GM21381 (cell line): ENCODE results near the gene PIK3CB.
"Not testable (repeated sequence)": the region's sequence is repeated elsewhere in the genome, so short reads cannot be mapped to it uniquely, and the experiment has no call there.

Source experiments
- ATAC-seq: cut with Tn5 transposase; IDR thresholded peaks from one replicate; pipeline ENCODE4 v1.9.1; 2021; ENCODE audit warnings: mild to moderate bottlenecking, moderate library complexity; ENCODE audit not compliant: unreplicated experiment

PIK3CB gene

DNA sequence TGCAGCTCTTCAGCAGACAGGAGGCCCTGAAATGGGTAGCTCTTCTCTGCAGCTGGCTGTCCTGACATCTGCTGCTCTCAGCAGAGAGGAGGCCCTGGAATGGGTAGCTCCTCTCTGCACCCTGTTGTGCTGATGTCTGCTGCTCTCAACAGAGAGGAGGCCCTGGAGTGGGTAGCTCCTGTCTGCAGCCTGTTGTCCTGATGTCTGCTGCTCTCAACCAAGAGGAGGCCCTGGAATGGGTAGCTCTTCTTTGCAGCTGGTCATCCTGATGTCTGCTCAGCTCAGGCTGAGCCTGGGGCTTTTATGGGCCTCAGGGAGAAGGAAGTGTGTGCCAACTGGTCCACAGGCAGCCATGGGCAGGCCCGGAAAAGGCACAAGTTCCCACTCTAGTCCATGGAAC, 66.6 kb downstream of the PIK3CB start:
- ATAC-seq = no peak

DNA sequence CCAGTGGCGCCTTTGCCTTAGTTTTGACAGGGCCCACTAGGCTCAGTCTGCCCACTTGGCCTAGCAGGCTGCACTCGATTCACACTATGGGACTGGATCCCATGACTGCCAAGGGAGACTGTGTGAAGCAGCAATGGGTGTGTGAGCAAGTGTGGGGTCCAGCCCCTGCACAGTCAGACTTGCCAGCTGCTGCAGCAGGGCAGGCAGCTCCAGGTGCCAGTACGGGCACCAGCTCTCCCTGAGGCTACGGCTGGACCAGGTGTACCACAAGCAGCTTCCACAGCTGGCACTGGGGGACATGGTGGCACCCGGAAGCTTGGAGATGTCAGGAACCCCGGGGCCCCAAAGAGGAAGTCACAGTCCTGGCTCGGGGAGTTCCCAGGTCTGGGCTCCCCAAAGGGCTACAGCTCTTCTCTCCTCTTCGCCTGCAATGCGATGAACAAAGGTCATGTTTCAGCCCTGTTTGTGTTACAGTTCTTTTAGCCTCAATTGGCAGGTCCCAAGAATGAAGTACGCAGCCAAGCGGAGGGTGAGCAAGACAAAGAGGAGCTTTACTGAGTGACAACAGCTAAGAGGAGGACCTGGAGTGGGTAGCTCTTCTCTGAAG, 67.1 kb downstream of the PIK3CB start:
- ATAC-seq = no peak

DNA sequence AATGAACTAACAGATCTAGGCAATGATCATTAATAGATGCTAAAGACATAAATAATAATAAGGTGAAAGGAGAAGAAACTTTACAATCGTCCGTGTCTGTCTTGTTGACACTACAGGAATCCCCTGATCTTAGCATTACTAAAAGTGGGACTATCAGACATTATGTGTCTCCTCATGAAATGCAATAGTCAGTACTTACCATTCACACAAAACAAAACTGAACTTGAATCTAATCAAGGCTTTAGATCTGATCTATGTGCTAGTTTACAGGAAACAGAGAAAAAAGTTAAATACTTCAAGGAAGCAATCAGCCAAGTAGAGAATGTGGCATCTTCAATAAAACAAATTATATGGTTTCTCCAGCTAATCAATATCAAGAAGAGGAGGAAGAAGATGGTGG, 73.7 kb downstream of the PIK3CB start:
- no peak for ATAC-seq

GRCh38 chr3:138748190-138748589, 86.5 kb downstream of the PIK3CB start:
- no peak for ATAC-seq

DNA sequence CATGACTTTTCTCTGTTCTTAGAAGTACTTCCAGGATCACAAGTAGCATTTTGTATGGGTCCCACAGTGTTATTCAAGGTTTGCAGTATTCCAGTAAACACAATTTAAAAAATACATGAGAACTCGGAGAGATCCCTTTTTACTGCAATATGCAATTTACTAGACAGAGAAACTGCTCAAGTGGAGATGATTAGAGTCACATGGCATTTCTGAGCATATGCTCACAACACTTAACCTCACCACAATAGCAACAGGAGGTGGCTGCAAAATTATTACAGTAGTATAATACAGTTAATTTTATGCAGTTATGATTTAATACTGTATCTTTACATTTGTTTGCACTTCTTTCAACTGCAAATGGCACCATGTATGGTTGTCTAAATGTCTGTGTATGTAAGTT, 87.5 kb downstream of the PIK3CB start:
- no peak for ATAC-seq

DNA sequence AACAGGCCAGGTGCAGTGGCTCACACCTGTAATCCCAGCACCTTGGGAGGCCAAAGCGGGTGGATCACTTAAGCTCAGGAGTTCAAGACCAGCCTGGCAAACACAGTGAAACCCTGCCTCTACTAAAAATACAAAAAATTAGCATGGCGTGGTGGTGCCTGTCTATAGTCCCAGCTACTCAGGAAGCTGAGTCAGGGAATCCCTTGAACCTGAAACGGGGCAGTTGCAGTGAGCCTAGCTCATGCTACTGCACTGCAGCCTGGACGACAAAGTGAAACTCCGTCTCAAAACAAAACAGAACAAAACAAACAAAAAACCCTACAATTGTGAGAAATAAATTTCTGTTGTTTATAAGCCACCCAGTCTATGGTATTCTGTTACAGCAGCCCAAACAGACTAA, 94.7 kb downstream of the PIK3CB start:
- ATAC-seq = no peak

- ATAC-seq = no peak
Observed at GRCh38 chr3:138732456-138732855, 102.3 kb downstream of the PIK3CB start.

GRCh38 chr3:138726946-138727730, 107.6 kb downstream of the PIK3CB start:
- no peak for ATAC-seq

DNA sequence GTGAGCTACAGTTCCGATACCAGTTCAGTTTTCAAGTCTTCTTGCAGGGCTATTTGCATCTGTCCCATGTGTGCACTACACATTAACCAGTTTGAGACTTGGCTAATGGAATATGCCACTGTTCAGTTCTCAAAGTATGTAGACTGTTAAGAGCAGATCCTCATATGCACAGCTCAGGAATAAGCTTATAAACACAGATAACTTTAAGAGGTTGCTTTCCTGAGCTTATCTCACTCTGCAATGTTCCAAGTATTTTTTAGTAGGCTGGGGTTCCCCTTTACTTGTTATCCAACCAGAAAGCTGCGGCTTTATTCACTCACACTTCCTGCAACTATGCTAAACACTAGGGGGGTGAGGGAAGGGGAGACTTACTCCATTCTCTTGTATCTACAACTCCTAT, 108.7 kb downstream of the PIK3CB start:
- ATAC-seq = not testable (repeated sequence)

DNA sequence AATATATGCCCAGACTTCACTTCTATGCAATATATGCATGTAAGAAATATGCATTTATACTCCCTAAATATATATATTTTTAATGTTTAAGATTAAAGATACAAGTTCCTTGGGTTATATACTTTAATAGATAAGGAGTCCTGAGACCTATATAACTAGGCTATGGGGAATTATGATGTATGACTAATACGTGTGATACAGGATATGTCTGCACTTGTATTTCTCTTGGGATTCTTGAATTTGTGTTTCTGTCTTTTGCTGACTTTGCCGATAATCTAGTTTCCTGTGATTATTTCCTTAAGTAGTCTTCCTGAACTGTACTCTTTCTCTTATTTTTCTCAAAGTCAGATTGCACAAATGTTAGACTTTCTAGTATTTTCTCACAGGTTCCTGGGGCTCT, 109.6 kb downstream of the PIK3CB start:
- ATAC-seq = no peak

- ATAC-seq = no peak
Observed at GRCh38 chr3:138724443-138724842, 110.3 kb downstream of the PIK3CB start.

- no peak for ATAC-seq
Observed at GRCh38 chr3:138718849-138719248, 115.9 kb downstream of the PIK3CB start.

- ATAC-seq = peak; percentile 79
Observed at GRCh38 chr3:138717348-138717747, 117.4 kb downstream of the PIK3CB start.

- no peak for ATAC-seq
Observed at GRCh38 chr3:138712086-138712485, 122.6 kb downstream of the PIK3CB start.

DNA sequence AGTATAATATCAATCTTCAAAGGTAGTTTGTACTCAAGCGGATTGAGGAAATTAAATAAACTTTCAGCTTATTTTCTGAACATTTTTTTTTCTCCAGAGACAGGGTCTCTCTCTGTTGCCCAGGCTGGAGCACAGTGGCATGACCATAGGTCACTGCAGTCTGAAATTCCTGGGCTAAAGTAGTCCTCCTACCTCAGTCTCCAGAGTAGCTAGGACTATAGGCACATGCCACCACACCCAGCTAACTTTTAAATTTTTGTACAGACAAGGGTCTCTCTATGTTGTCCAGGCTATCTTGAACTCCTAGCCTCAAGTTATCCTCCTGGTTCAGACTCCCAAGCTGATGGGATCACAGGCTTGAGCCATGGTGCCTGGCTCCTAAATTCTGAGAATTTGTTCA, 129.1 kb downstream of the PIK3CB start:
- ATAC-seq = no peak

DNA sequence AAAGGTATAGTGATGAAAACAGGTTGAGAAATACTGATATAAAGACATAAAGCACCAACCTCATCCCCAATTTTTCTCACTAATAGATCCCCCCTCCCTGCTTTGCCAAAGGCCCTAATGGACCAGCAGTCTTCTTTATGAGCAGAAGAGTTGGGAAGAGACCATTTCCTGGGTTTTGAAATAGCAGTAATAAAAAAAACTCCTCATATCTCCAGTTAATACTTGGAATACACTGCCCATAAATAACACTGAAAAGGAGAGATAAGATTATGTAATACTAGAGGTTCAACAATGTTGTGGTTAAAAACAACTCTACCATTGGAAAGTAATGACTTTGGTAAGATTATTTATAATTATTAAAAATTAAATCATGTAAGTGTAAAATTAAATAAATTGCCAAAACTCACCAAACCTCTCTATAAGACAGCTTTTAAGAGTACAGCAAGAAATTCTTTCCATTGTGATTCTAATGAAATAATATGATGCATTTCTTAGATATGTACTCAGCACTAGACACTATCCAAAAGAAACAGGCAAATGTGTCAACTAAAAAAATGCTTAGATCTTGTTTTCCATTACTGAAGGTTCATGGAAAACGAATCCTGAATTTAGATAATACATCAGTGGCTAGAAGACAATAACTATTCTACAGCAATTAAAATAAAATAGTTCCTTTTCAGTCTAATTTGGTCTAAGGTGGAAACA, 137.9 kb downstream of the PIK3CB start:
- ATAC-seq = no peak

DNA sequence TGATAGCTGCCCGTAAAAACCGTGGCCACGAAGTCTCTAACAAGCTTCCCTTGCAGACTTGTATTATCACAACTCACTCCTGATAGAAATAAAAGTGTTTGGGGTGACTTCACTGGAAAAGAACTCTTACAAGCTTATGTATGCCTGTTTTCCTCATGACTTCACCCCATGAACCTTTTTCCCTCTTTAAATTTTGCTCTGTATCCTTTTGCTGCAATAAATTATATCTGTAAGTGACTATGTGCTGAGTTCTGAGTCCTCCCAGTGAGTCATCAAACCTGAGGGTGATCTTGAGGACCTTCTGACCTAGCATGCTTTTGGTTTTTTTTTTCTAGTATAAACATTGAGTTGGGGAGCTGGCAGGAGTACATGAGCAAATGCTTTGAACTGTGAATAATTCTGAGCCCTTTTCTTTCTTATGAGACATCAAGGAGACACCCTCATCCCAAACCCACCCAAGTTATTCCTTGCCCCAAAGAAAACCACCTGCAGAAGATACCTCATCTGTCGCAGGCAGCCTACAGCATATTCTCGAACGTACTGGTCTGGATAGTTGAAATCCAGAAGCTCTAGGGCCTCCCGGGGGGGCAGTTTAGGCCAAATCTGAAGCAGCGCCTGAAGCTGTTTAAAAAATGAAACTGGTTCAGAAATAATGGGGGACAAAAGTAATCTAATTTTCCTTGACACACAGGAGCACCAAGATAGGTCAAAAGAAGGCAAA, 140.3 kb downstream of the PIK3CB start:
- ATAC-seq = no peak

GRCh38 chr3:138692152-138692551, 142.6 kb downstream of the PIK3CB start:
- no peak for ATAC-seq

DNA sequence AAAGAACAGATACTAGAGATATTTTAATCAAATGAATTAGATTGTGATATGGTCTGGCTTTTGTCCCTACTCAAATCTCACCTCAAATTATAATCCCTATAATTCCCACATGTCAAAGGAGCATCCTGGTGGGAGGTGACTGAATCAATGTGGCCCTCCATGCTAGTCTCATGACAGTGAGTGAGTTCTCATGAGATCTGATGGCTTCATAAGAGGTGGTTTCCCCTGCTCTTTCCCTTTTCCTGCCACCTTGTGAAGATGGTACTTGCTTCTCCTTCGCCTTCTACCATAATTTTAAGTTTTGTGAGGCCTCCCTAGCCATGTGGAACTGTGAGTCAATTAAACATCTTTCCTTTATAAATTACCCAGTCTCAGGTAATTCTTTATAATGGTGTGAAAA, 143.4 kb downstream of the PIK3CB start:
- no peak for ATAC-seq

GRCh38 chr3:138690036-138690435, 144.7 kb downstream of the PIK3CB start:
- ATAC-seq = no peak

- ATAC-seq = no peak
Observed at GRCh38 chr3:138688871-138689299, 145.8 kb downstream of the PIK3CB start.
